Panc1 (cell line): ENCODE results near the gene PCSK7. TPM values are rescaled to one million over a fixed set of nuclear protein-coding genes. Genes with fewer than 3 reads are reported as not detected.

Source experiments
- ATAC-seq: fragments of 200-7000 bp; cut with Tn5 transposase; 2 replicates; pipeline ENCODE4 v1.9.1; 2020; ENCODE audit warnings: mild to moderate bottlenecking, moderate library complexity
- BruUV-seq: library from RNA; stranded (reverse); fragments of 400-500 nt; replicated peaks from 2 replicates; lab custom pipeline; 2021; lab: Mats Ljungman, UMichigan
- CTCF ChIA-PET: fragments of 300-600 bp; sonication (Branson Sonifier 250); formaldehyde crosslinking; loops from one replicate; lab custom pipeline; 2022; ENCODE audit warnings: antibody characterized with exemption; lab: Charles Lee
- POLR2A ChIA-PET: fragments of 300-600 bp; sonication (Branson Sonifier 250); formaldehyde crosslinking; loops from one replicate; lab custom pipeline; 2022; ENCODE audit warnings: antibody characterized with exemption; lab: Charles Lee
- DNase-seq: peaks from one replicate; pipeline ENCODE4 v3.0.0-alpha.2; 2010; ENCODE audit warnings: low read depth, low spot score
- H3K27ac ChIP-seq: 2 replicates; pipeline ENCODE4 v1.5.1; 2011; ENCODE audit warnings: mild to moderate bottlenecking, low read length, inconsistent platforms
- H3K27me3 ChIP-seq: fragments of 200-500 bp; sonication (Bioruptor generic); 2 replicates; pipeline ENCODE4 v1.6.0; 2014; ENCODE audit warnings: low read length, inconsistent platforms; ENCODE audit not compliant: control insufficient read depth, insufficient read depth
- H3K36me3 ChIP-seq: fragments of 200-500 bp; sonication (Bioruptor generic); 2 replicates; pipeline ENCODE4 v1.5.1; 2014; ENCODE audit warnings: inconsistent platforms, mild to moderate bottlenecking, low read length, moderate library complexity; ENCODE audit not compliant: control insufficient read depth, insufficient read depth
- H3K4me1 ChIP-seq: 2 replicates; pipeline ENCODE4 v1.5.1; 2011; ENCODE audit warnings: inconsistent platforms, mild to moderate bottlenecking, low read length, moderate library complexity; ENCODE audit not compliant: control insufficient read depth, insufficient read depth
- H3K4me3 ChIP-seq, 2 experiments: 2 replicates each; pipeline ENCODE4 v1.5.1; 2011 to 2012; ENCODE audit warnings: low read depth in 2 of 2, low read length in 2 of 2, mild to moderate bottlenecking in 2 of 2, inconsistent platforms in 1 of 2, moderate library complexity in 1 of 2
- H3K9me3 ChIP-seq: fragments of 200-500 bp; sonication (Bioruptor generic); 2 replicates; pipeline ENCODE4 v1.5.1; 2014; ENCODE audit warnings: low read depth, mild to moderate bottlenecking, inconsistent platforms, low read length, moderate library complexity; ENCODE audit not compliant: control insufficient read depth, insufficient read depth
- POLR2AphosphoS5 ChIP-seq: IDR thresholded peaks from 2 replicates; pipeline ENCODE4 v1.6.1; 2012; ENCODE audit warnings: mild to moderate bottlenecking, low read depth, low read length, moderate library complexity
- SIN3A ChIP-seq: IDR thresholded peaks from 2 replicates; pipeline ENCODE4 v1.6.1; 2012; ENCODE audit warnings: low read depth, mild to moderate bottlenecking, low read length, moderate library complexity, borderline replicate concordance; ENCODE audit not compliant: insufficient read depth
- TCF7L2 ChIP-seq: IDR thresholded peaks from 2 replicates; pipeline ENCODE4 v1.6.1; 2011; ENCODE audit warnings: mild to moderate bottlenecking, low read depth, low read length, inconsistent platforms
- in situ Hi-C: cut with HindIII; loops from 2 replicates; pipeline ENCODE4 v1.10.0; 2016; ENCODE audit warnings: low sequenced_read_pairs, low pct_unique_long_range_greater_than_20kb
- intact Hi-C: fragments of 100-400 bp; cut with micrococcal nuclease; formaldehyde crosslinking; loops from one replicate; pipeline ENCODE4 v1.10.0; 2022; ENCODE audit not compliant: unreplicated experiment
- total RNA-seq: library from RNA; stranded (reverse); gene quantifications from one replicate; pipeline ENCODE4 v1.2.1, GENCODE V29; 2021; ENCODE audit not compliant: unreplicated experiment
- TF ChIP-seq, protein P1 (sequence below), 2 experiments: IDR thresholded peaks; 2 replicates each; pipeline ENCODE4 v1.6.1; 2011 to 2012; ENCODE audit warnings: low read depth in 2 of 2, control low read depth in 1 of 2, low read length in 1 of 2, mild to moderate bottlenecking in 1 of 2, moderate library complexity in 1 of 2; ENCODE audit not compliant: insufficient read depth in 1 of 2
- TF ChIP-seq, protein P2 (sequence below): fragments of 450-650 bp; IDR thresholded peaks from 2 replicates; pipeline ENCODE4 v1.5.1; 2017; ENCODE audit warnings: mild to moderate bottlenecking

PCSK7 gene
- total RNA-seq, 1 experiment from 2014 or later = 60.6 TPM

DNA sequence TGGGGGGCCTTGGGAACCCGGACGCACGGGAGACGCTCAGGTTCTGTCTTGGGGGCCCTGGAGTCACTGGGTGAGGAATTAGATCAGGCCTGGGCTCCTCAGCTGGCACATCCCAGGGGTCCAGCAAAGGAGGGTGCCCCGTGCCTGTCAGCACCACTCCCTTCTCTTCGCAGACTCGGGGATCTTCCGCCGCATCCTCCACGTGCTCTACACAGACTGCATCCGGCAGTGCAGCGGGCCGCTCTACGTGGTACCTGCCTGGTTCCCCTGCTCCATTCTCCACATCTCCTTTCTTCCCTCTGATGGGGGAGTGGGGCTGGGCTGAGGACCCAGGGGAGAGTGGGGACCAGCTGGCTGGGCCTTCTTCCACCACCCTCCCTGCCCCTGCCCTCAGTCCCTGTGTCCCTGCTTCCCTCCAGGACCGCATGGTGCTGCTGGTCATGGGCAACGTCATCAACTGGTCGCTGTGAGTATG, 39.4 kb downstream of the PCSK7 start:
- BruUV-seq = no TSS peak
- DNase-seq (no peak), ATAC-seq (no peak)
- Histone ChIP-seq H3K4me1 (no peaks in the 10 kb centered on the region), H3K36me3 (no peaks in the 10 kb centered on the region), H3K9me3 (no peaks in the 10 kb centered on the region), H3K27ac (no peak overlapping the region), H3K4me3 (no peak overlapping the region), H3K27me3 (no peaks in the 10 kb centered on the region)
- TF ChIP-seq SIN3A (no peak), POLR2AphosphoS5 (no peak), TCF7L2 (no peak)
- TF ChIP-seq, protein P1, sequence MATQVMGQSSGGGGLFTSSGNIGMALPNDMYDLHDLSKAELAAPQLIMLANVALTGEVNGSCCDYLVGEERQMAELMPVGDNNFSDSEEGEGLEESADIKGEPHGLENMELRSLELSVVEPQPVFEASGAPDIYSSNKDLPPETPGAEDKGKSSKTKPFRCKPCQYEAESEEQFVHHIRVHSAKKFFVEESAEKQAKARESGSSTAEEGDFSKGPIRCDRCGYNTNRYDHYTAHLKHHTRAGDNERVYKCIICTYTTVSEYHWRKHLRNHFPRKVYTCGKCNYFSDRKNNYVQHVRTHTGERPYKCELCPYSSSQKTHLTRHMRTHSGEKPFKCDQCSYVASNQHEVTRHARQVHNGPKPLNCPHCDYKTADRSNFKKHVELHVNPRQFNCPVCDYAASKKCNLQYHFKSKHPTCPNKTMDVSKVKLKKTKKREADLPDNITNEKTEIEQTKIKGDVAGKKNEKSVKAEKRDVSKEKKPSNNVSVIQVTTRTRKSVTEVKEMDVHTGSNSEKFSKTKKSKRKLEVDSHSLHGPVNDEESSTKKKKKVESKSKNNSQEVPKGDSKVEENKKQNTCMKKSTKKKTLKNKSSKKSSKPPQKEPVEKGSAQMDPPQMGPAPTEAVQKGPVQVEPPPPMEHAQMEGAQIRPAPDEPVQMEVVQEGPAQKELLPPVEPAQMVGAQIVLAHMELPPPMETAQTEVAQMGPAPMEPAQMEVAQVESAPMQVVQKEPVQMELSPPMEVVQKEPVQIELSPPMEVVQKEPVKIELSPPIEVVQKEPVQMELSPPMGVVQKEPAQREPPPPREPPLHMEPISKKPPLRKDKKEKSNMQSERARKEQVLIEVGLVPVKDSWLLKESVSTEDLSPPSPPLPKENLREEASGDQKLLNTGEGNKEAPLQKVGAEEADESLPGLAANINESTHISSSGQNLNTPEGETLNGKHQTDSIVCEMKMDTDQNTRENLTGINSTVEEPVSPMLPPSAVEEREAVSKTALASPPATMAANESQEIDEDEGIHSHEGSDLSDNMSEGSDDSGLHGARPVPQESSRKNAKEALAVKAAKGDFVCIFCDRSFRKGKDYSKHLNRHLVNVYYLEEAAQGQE (IDR thresholded peaks at IDR 0.05; ENCODE audit: insufficient read depth in 1 of 2, low read depth in 2 of 2, low read length in 1 of 2) = no peak
- TF ChIP-seq, protein P2, sequence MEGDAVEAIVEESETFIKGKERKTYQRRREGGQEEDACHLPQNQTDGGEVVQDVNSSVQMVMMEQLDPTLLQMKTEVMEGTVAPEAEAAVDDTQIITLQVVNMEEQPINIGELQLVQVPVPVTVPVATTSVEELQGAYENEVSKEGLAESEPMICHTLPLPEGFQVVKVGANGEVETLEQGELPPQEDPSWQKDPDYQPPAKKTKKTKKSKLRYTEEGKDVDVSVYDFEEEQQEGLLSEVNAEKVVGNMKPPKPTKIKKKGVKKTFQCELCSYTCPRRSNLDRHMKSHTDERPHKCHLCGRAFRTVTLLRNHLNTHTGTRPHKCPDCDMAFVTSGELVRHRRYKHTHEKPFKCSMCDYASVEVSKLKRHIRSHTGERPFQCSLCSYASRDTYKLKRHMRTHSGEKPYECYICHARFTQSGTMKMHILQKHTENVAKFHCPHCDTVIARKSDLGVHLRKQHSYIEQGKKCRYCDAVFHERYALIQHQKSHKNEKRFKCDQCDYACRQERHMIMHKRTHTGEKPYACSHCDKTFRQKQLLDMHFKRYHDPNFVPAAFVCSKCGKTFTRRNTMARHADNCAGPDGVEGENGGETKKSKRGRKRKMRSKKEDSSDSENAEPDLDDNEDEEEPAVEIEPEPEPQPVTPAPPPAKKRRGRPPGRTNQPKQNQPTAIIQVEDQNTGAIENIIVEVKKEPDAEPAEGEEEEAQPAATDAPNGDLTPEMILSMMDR = no peak
- POLR2A ChIA-PET = interaction anchor here (0.6 kb wide), 1 partner anchor 94 kb away, joined by 3 read pairs; no protein-coding TSS in a partner anchor
- in situ Hi-C loops = no loop called here
- intact Hi-C loops = no loop called here
- CTCF ChIA-PET = no interaction called here

DNA sequence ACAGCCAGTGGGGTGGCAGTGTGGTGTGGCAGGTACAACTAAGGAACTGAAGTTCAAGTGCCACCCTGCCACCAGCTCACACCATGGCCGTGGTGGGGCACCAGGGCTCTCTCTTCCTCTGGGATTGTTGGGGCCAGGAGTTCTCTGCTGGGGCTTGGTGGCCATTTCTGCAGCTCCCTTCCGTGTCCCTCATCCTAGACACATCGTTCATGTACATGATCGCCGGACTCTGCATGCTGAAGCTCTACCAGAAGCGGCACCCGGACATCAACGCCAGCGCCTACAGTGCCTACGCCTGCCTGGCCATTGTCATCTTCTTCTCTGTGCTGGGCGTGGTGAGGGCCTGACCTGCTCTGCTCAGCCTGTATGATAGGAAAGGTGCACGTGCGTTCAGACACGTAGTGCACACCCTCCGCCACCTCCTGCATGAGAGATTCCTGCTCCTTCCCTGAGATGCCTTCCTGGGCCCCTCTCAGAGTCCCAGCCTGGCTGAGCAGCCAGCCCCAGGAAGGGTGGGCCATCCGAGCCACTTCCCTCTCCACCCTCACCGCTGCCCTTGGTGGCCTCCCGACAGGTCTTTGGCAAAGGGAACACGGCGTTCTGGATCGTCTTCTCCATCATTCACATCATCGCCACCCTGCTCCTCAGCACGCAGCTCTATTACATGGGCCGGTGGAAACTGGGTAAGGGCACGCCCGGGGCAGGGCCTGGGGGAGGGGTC, 40.0 kb downstream of the PCSK7 start:
- Histone ChIP-seq H3K4me3 (no peak overlapping the region), H3K36me3 (no peaks in the 10 kb centered on the region), H3K4me1 (no peaks in the 10 kb centered on the region), H3K9me3 (no peaks in the 10 kb centered on the region), H3K27me3 (no peaks in the 10 kb centered on the region), H3K27ac (no peak overlapping the region)
- no peak for ATAC-seq
- intact Hi-C loops (no loop called here), in situ Hi-C loops (no loop called here)
- ChIA-PET POLR2A (interaction anchor here (0.6 to 0.7 kb wide), 2 partner anchors 9 to 94 kb away, joined by 3 to 10 read pairs; no protein-coding TSS in a partner anchor), CTCF (no interaction called here)
- DNase-seq = no peak
- TF ChIP-seq, protein P1 (IDR thresholded peaks at IDR 0.05; ENCODE audit: insufficient read depth in 1 of 2, low read depth in 2 of 2, low read length in 1 of 2) = no peak
- TF ChIP-seq TCF7L2 (no peak), POLR2AphosphoS5 (no peak), SIN3A (no peak)
- TF ChIP-seq, protein P2 = no peak
- BruUV-seq = no TSS peak
